K562 (cell line): ENCODE data around the gene KCNK7. TPM values are rescaled to one million over a fixed set of nuclear protein-coding genes. Genes with fewer than 3 reads are reported as not detected.
A peak's percentile ranks its signal among the peaks of the same experiment; 100 is the strongest.

Source experiments
- ATF6 ChIP-seq: sonication (generic); formaldehyde crosslinking; IDR thresholded peaks from 2 replicates; pipeline ENCODE4 v1.4.0; 2020; ENCODE audit warnings: mild to moderate bottlenecking, missing genetic modification reagents
- CBX3 ChIP-seq, 2 experiments: IDR thresholded peaks; 1 replicate in 1 of 2; 2 replicates in 1 of 2; pipeline ENCODE4 v1.6.1; 2012; ENCODE audit warnings: inconsistent platforms in 2 of 2, low read length in 2 of 2, borderline replicate concordance in 1 of 2, control low read depth in 1 of 2
- E2F1 ChIP-seq: sonication (generic); formaldehyde crosslinking; IDR thresholded peaks from 2 replicates; pipeline ENCODE4 v1.8.1; 2023; ENCODE audit warnings: mild to moderate bottlenecking, missing genetic modification reagents, moderate library complexity
- FOXP1 ChIP-seq: sonication (generic); formaldehyde crosslinking; IDR thresholded peaks from 2 replicates; pipeline ENCODE4 v1.8.0; 2022; ENCODE audit warnings: mild to moderate bottlenecking, missing genetic modification reagents
- HDAC1 ChIP-seq, 2 experiments: fragments of 450-650 bp; IDR thresholded peaks; 2 replicates each; pipeline ENCODE4 v1.6.1; 2016 to 2017; ENCODE audit warnings: inconsistent platforms in 1 of 2, mild to moderate bottlenecking in 1 of 2, moderate library complexity in 1 of 2
- HNRNPLL ChIP-seq: fragments of 200-400 bp; formaldehyde crosslinking; IDR thresholded peaks from 2 replicates; pipeline ENCODE4 v1.6.1; 2017; ENCODE audit warnings: low read length, low read depth, mild to moderate bottlenecking; ENCODE audit not compliant: poor library complexity, severe bottlenecking
- KAT7 ChIP-seq: sonication (generic); formaldehyde crosslinking; IDR thresholded peaks from 2 replicates; pipeline ENCODE4 v1.8.0; 2022; ENCODE audit warnings: missing genetic modification reagents, mild to moderate bottlenecking, borderline replicate concordance
- L3MBTL2 ChIP-seq: fragments of 450-650 bp; IDR thresholded peaks from 2 replicates; pipeline ENCODE4 v1.6.1; 2016; ENCODE audit warnings: mild to moderate bottlenecking, moderate library complexity
- MBD2 ChIP-seq: sonication (generic); IDR thresholded peaks from 2 replicates; pipeline ENCODE4 v1.6.1; 2016; ENCODE audit warnings: low read depth, borderline replicate concordance
- MTA3 ChIP-seq: fragments of 450-650 bp; formaldehyde crosslinking; IDR thresholded peaks from 2 replicates; pipeline ENCODE4 v1.6.1; 2017; ENCODE audit warnings: mild to moderate bottlenecking, borderline replicate concordance
- NONO ChIP-seq, 2 experiments: fragments of 200-400 bp in 1 of 2; fragments of 450-650 bp in 1 of 2; formaldehyde crosslinking in 1 of 2; IDR thresholded peaks; 2 replicates each; pipeline ENCODE4 v1.6.1; 2017; ENCODE audit warnings: low read depth in 2 of 2, mild to moderate bottlenecking in 2 of 2, moderate library complexity in 2 of 2, low read length in 1 of 2
- PHF8 ChIP-seq: fragments of 200-600 bp; sonication (generic); IDR thresholded peaks from 2 replicates; pipeline ENCODE4 v1.6.1; 2012; ENCODE audit warnings: mixed run types, mild to moderate bottlenecking, inconsistent platforms, low read length, moderate library complexity, borderline replicate concordance
- PHTF2 ChIP-seq: fragments of 250-450 bp; sonication (Bioruptor Pico); IDR thresholded peaks from 2 replicates; pipeline ENCODE4 v1.5.0; 2021; ENCODE audit warnings: mild to moderate bottlenecking
- PML ChIP-seq: IDR thresholded peaks from 2 replicates; pipeline ENCODE4 v1.6.1; 2012; ENCODE audit warnings: low read length, inconsistent platforms
- SMAD3 ChIP-seq: fragments of 450-650 bp; formaldehyde crosslinking; conservative IDR thresholded peaks from 2 replicates; pipeline ENCODE4 v1.4.0; 2020; ENCODE audit warnings: mild to moderate bottlenecking
- SMAD4 ChIP-seq: fragments of 250-450 bp; sonication (Bioruptor Pico); conservative IDR thresholded peaks from 2 replicates; pipeline ENCODE4 v1.8.0; 2021; ENCODE audit warnings: inconsistent platforms, mild to moderate bottlenecking, moderate library complexity
- TAF7 ChIP-seq: fragments of 450-650 bp; IDR thresholded peaks from 2 replicates; pipeline ENCODE4 v1.6.1; 2016; ENCODE audit warnings: missing genetic modification characterization, missing compliant biosample characterization
- ZBTB9 ChIP-seq: fragments of 450-650 bp; formaldehyde crosslinking; IDR thresholded peaks from 2 replicates; pipeline ENCODE4 v1.4.0; 2020; ENCODE audit warnings: mild to moderate bottlenecking, moderate library complexity
- ZNF224 ChIP-seq: sonication (generic); formaldehyde crosslinking; IDR thresholded peaks from 2 replicates; pipeline ENCODE4 v1.8.0; 2022; ENCODE audit warnings: mild to moderate bottlenecking, missing genetic modification reagents
- ZNF232 ChIP-seq: sonication (generic); formaldehyde crosslinking; IDR thresholded peaks from 2 replicates; pipeline ENCODE4 v1.8.0; 2022; ENCODE audit warnings: mild to moderate bottlenecking, missing genetic modification reagents
- ZNF3 ChIP-seq: fragments of 250-450 bp; sonication (Bioruptor Pico); IDR thresholded peaks from 2 replicates; pipeline ENCODE4 v1.5.0; 2021; ENCODE audit warnings: mild to moderate bottlenecking, moderate library complexity
- ZNF76 ChIP-seq: fragments of 250-450 bp; sonication (Bioruptor Pico); IDR thresholded peaks from 2 replicates; pipeline ENCODE4 v1.4.0; 2020; ENCODE audit warnings: mild to moderate bottlenecking, moderate library complexity, borderline replicate concordance
- polyA plus RNA-seq, 8 experiments: library from polyadenylated mRNA; depleted of rRNA in 4 of 8; stranded (reverse) in 5 of 8; unstranded in 3 of 8; fragments of >200 nt; fragmentation: Nextera tagmentation in 2 of 8; fragmentation: Illumina TruSeq in 1 of 8; extraction: Ambion mirVana in 2 of 8; extraction: Trizol in 1 of 8; gene quantifications; 2 replicates each; pipeline versions ENCODE4 v1.2.1 to v1.2.3, GENCODE V29; 2011 to 2014; ENCODE audit warnings: inconsistent platforms in 1 of 8, missing spikeins in 1 of 8
- total RNA-seq, 7 experiments: library from RNA; depleted of rRNA in 6 of 7; stranded (reverse); fragments of >200 nt in 6 of 7; fragmentation: Illumina TruSeq in 2 of 7; extraction: Trizol in 2 of 7; gene quantifications; 2 replicates each; pipeline versions ENCODE4 v1.2.1 to v1.2.3, GENCODE V29; 2011 to 2021; ENCODE audit warnings: low replicate concordance in 1 of 7

Gene KCNK7
- total and polyA plus RNA-seq, 9 of the 15 experiments (the other 6 are each of a cell fraction or from before 2014, with no cell fraction given): 0.07 to 0.40 TPM; not detected in 7

DNA sequence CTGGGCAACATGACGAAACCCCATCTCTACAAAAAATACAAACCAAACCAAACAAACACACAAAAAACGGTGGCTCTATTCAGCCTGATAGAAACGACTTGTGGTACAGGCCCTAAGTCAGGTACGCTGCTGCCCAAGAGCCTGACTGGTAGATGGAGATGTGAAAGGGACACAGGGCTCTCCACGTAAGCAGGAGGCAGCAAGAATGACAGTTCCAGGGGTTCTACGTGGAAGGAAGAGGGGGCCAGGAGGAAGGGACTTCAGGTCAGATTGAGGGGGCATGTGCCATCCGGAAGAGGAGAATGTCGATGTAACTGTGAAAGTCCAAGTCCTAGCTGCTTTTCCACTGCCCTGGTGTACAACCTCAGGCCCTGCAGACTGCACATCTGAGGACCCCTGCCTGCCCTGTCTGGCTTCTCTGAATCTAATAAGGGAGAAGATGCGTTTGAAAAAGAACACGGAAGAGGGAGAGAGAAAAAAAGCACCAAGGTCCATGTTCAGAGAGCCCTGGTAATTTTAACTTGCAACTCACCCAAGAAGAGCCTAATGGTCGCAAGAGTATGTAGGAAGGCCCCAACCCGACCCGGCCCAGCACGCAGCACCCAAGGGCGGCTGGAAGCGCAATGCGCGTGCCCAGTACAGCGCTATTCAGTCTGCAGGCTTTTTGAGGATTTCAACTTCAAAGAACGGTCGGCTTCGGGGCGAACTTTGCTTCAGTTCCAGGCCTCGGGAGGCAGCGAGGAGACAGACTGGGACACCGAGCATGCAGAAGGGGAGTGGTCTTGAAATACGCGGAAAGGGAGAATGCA is 26.2 kb downstream of the KCNK7 start (continued):
- TF ChIP-seq E2F1 (CRISPR knock-in tag): 0 out of 2 replicates have a peak, but pooled peaks have one; percentile 52
- 0 out of 4 replicates have a peak, but pooled peaks of 1 of the 2 experiments have one; percentile 13 for TF ChIP-seq HDAC1 (IDR thresholded peaks at IDR 0.05)
- TF ChIP-seq PHTF2 (CRISPR knock-in tag): no peak
- TF ChIP-seq ZNF232 (CRISPR knock-in tag): 0 out of 2 replicates have a peak, but pooled peaks have one; percentile 63
- TF ChIP-seq ZNF76: no peak
- no peak for TF ChIP-seq ZBTB9 (CRISPR knock-in tag)
- no peak for TF ChIP-seq KAT7 (CRISPR knock-in tag)
- no peak for TF ChIP-seq NONO (IDR thresholded peaks at IDR 0.05; ENCODE audit: low read depth in 2 of 2, low read length in 1 of 2)
- no peak for TF ChIP-seq ZNF3 (CRISPR knock-in tag)
- TF ChIP-seq CBX3 (IDR thresholded peaks at IDR 0.05; ENCODE audit: borderline replicate concordance in 1 of 2, low read length in 2 of 2): peak in 1 of 2 experiments; percentile 12; a peak in 1 of 3 replicates
- no peak for TF ChIP-seq HNRNPLL
- TF ChIP-seq TAF7 (tag): 0 out of 2 replicates have a peak, but pooled peaks have one; percentile 24
- TF ChIP-seq SMAD4 (CRISPR knock-in tag): no peak
- peak; percentile 96 for TF ChIP-seq L3MBTL2
- no peak for TF ChIP-seq ZNF224 (CRISPR knock-in tag)
- TF ChIP-seq PML: 0 out of 2 replicates have a peak, but pooled peaks have one; percentile 1
- TF ChIP-seq SMAD3 (CRISPR knock-in tag): no peak
- TF ChIP-seq FOXP1 (CRISPR knock-in tag): 0 out of 2 replicates have a peak, but pooled peaks have one; percentile 2
- peak; percentile 10; the same call in 1 of the 2 replicates for TF ChIP-seq ATF6
- no peak for TF ChIP-seq MTA3
- TF ChIP-seq MBD2: no peak
- peak; percentile 70; the same call in 1 of the 2 replicates for TF ChIP-seq PHF8
